AG09309 (cell line): ENCODE results near the gene LIN7B.

Source experiments
- DNase-seq: peaks from one replicate; pipeline ENCODE4 v3.0.0-alpha.2; 2010; ENCODE audit warnings: low read depth
- H3K4me3 ChIP-seq: 2 replicates; pipeline ENCODE4 v1.5.1; 2011; ENCODE audit warnings: mild to moderate bottlenecking, low read depth, low read length, moderate library complexity; ENCODE audit not compliant: control insufficient read depth
- CTCF ChIP-seq: IDR thresholded peaks from 2 replicates; pipeline ENCODE4 v1.5.1; 2011; ENCODE audit warnings: mild to moderate bottlenecking, low read depth, low read length, inconsistent platforms; ENCODE audit not compliant: insufficient read depth, control insufficient read depth; ENCODE audit errors: missing control alignments

The LIN7B gene

GRCh38 chr19:49113762-49114629, at the start of gene LIN7B:
Gene LIN7B, plus strand, starts transcription at chr19:49114370. Its CDS starts 35 bp downstream, at chr19:49114405.
- no peak for DNase-seq
- H3K4me3 ChIP-seq: peak within 1 kb of the TSS; percentile 67
- TF ChIP-seq CTCF: peak; percentile 18

GRCh38 chr19:49064768-49065611, 49.2 kb upstream of the LIN7B start, which contains the start of gene NTF4:
Gene NTF4, minus strand, starts transcription at chr19:49064818. Its CDS starts 2,821 bp downstream, at chr19:49061997.
- no peak for DNase-seq
- no peak for TF ChIP-seq CTCF
- H3K4me3 ChIP-seq: 0 out of 2 replicates have a peak within 1 kb of the TSS, but pooled peaks have one; percentile 1

- no peak for DNase-seq
- TF ChIP-seq CTCF: no peak
- H3K4me3 ChIP-seq: no peak overlapping the region
Observed at GRCh38 chr19:49065905-49066512, 48.2 kb upstream of the LIN7B start.

GRCh38 chr19:49067554-49067953, 46.6 kb upstream of the LIN7B start:
- no peak overlapping the region for H3K4me3 ChIP-seq
- DNase-seq: no peak
- no peak for TF ChIP-seq CTCF

GRCh38 chr19:49069026-49069425, 45.1 kb upstream of the LIN7B start:
- DNase-seq: no peak
- TF ChIP-seq CTCF: no peak
- H3K4me3 ChIP-seq: no peak overlapping the region

GRCh38 chr19:49070416-49070815, 43.8 kb upstream of the LIN7B start:
- DNase-seq: no peak
- H3K4me3 ChIP-seq: no peak overlapping the region
- no peak for TF ChIP-seq CTCF
